Upper lobe of left lung (tissue), 6 donors: ENCODE measurements around the gene SLC12A6. TPM values are rescaled to one million over a fixed set of nuclear protein-coding genes. Genes with fewer than 3 reads are reported as not detected.
"Not testable (repeated sequence)": the region's sequence is repeated elsewhere in the genome, so short reads cannot be mapped to it uniquely, and the experiment has no call there.

Source experiments
- ATAC-seq, 2 donors: fragments of 200-7000 bp; cut with Tn5 transposase; one replicate each; pipeline ENCODE4 v1.9.1; 2022; ENCODE audit warnings: mild to moderate bottlenecking in 2 of 2, moderate library complexity in 2 of 2; ENCODE audit not compliant: low FRiP score in 2 of 2
- DNase-seq, 2 donors: peaks; one replicate each; pipeline ENCODE4 v3.0.0-alpha.2; 2019 to 2020
- H3K27ac ChIP-seq, 4 donors: fragments of 200-600 bp; sonication (generic); one replicate each; pipeline ENCODE4 v1.5.1; 2016 to 2019
- H3K27me3 ChIP-seq, 4 donors: fragments of 200-600 bp; sonication (generic); one replicate each; pipeline ENCODE4 v1.5.1; 2017 to 2019
- H3K36me3 ChIP-seq, 4 donors: fragments of 200-600 bp; sonication (generic); one replicate each; pipeline ENCODE4 v1.5.1; 2016 to 2019
- H3K4me1 ChIP-seq, 4 donors: fragments of 200-600 bp; sonication (generic); one replicate each; pipeline ENCODE4 v1.5.1; 2018 to 2019
- H3K4me3 ChIP-seq, 4 donors: fragments of 200-600 bp; sonication (generic); one replicate each; pipeline ENCODE4 v1.5.1; 2017 to 2019; ENCODE audit warnings: mild to moderate bottlenecking in 2 of 4, moderate library complexity in 1 of 4
- H3K9me3 ChIP-seq, 4 donors: fragments of 200-600 bp; sonication (generic); one replicate each; pipeline ENCODE4 v1.5.1; 2018 to 2019
- CTCF ChIP-seq, 6 experiments: fragments of 450-650 bp in 4 of 6; fragments of 200-600 bp in 2 of 6; sonication (generic) in 2 of 6; IDR thresholded peaks; one replicate each; pipeline ENCODE4 v1.5.1; 2016 to 2019; ENCODE audit warnings: antibody characterized with exemption in 6 of 6
- EP300 ChIP-seq, 4 donors: sonication (generic); formaldehyde crosslinking; IDR thresholded peaks; one replicate each; pipeline ENCODE4 v1.5.1; 2017; ENCODE audit warnings: antibody characterized with exemption in 4 of 4, control low read depth in 2 of 4
- POLR2A ChIP-seq, 4 donors: fragments of 450-650 bp; IDR thresholded peaks; one replicate each; pipeline ENCODE4 v1.5.1; 2016 to 2017; ENCODE audit warnings: antibody characterized with exemption in 4 of 4, mild to moderate bottlenecking in 2 of 4
- POLR2AphosphoS5 ChIP-seq, 2 donors: sonication (generic); formaldehyde crosslinking; IDR thresholded peaks; one replicate each; pipeline ENCODE4 v1.5.1; 2017; ENCODE audit warnings: antibody characterized with exemption in 2 of 2
- WGBS, 2 donors: methylation state at CpG; one replicate each; pipeline ENCODE4 v1.1.5; 2017 to 2018; 5-methylcytosine and 5-hydroxymethylcytosine counted together
- total RNA-seq, 6 donors: library from RNA; depleted of rRNA in 4 of 6; stranded (reverse); fragments of >200 nt in 4 of 6; gene quantifications; one replicate each; pipeline versions ENCODE4 v1.1.0 to v1.2.1, GENCODE V29; 2016 to 2021
- donor health status: DM: no; HTN: no; CAD: no; lungs with moderate emphysema.
- donor health status: DM: no; HTN: yes; CAD: no; lungs with severe emphysema.

The SLC12A6 gene
- total RNA-seq = 10 to 100 TPM; 35.3 to 68.1 (median 50.4) TPM

GRCh38 chr15:34337557-34338306 is at the start of gene SLC12A6:
TSS of gene SLC12A6 (minus strand) at chr15:34337781. CDS start at chr15:34336680, 1,101 bp downstream.
- WGBS, 2 donors = 0 to 1% methylated on average over 8 to 49 of the region's 78 CpGs
- DNase-seq (peak; percentile 94 to 98), ATAC-seq (peak; percentile 96 to 98)
- H3K27ac ChIP-seq = peak within 1 kb of the TSS; percentile 91 to 97 (median 94)
- no peaks in the 10 kb centered on the region for H3K9me3 ChIP-seq
- no peaks in the 10 kb centered on the region for H3K27me3 ChIP-seq
- H3K4me3 ChIP-seq = peak within 1 kb of the TSS; percentile 90 to 98 (median 97)
- H3K4me1 ChIP-seq = peaks cover 29 to 60% (median 43%) of the 10 kb centered on the region in 4 donors
- TF ChIP-seq POLR2A (IDR thresholded peaks at IDR 0.05) (peak in 3 of 4 donors; percentile 76 to 96 (median 87)), CTCF (IDR thresholded peaks at IDR 0.05) (peak in 2 of 6 experiments; percentile 7 to 25), POLR2AphosphoS5 (IDR thresholded peaks at IDR 0.05) (peak; percentile 77 to 85), EP300 (IDR thresholded peaks at IDR 0.05) (no peak)
- peaks cover 0 to 21% (median 1%) of the 10 kb centered on the region in 4 donors for H3K36me3 ChIP-seq

- not testable (repeated sequence) for H3K36me3 ChIP-seq
These were observed 44.4 kb upstream of the SLC12A6 start for GRCh38 chr15:34381829-34382521.

GRCh38 chr15:34380491-34380890 is 42.9 kb upstream of the SLC12A6 start:
- WGBS, 2 donors = 74 to 91% methylated on average over 4 of the region's 4 CpGs
- not testable (repeated sequence) for H3K27ac ChIP-seq, H3K4me3 ChIP-seq, ATAC-seq, DNase-seq, H3K27me3 ChIP-seq, H3K4me1 ChIP-seq, H3K9me3 ChIP-seq, H3K36me3 ChIP-seq

More at GRCh38 chr15:34381829-34382521, 44.4 kb upstream of the SLC12A6 start:
- ATAC-seq = peak in 1 of 2 donors; percentile 19
- H3K9me3 ChIP-seq, H3K4me1 ChIP-seq, H3K27ac ChIP-seq, H3K4me3 ChIP-seq, H3K27me3 ChIP-seq, DNase-seq: not testable (repeated sequence)
- WGBS, 2 donors = no CpG with 5 or more reads among the region's 19 CpGs

GRCh38 chr15:34376856-34377255 is 39.3 kb upstream of the SLC12A6 start:
- 95 to 98% methylated on average over 2 of the region's 2 CpGs for WGBS, 2 donors
- Histone ChIP-seq H3K9me3 (no peaks in the 10 kb centered on the region), H3K4me1 (no peaks in the 10 kb centered on the region), H3K27ac (no peak overlapping the region), H3K27me3 (no peaks in the 10 kb centered on the region), H3K36me3 (peaks cover 0 to 4% (median 0%) of the 10 kb centered on the region in 4 donors), H3K4me3 (no peak overlapping the region)
- TF ChIP-seq POLR2AphosphoS5 (IDR thresholded peaks at IDR 0.05) (no peak), POLR2A (IDR thresholded peaks at IDR 0.05) (no peak), CTCF (IDR thresholded peaks at IDR 0.05) (no peak), EP300 (IDR thresholded peaks at IDR 0.05) (no peak)
- no peak for DNase-seq
- ATAC-seq = no peak

GRCh38 chr15:34375541-34375940 is 38.0 kb upstream of the SLC12A6 start:
- H3K4me1 ChIP-seq, H3K36me3 ChIP-seq, H3K27me3 ChIP-seq, ATAC-seq, H3K4me3 ChIP-seq, H3K9me3 ChIP-seq, H3K27ac ChIP-seq, DNase-seq: not testable (repeated sequence)
- WGBS, 2 donors = 89 to 91% methylated on average over 2 of the region's 2 CpGs

GRCh38 chr15:34374816-34375215 is 37.2 kb upstream of the SLC12A6 start:
- no peak overlapping the region for H3K4me3 ChIP-seq
- DNase-seq (no peak), ATAC-seq (no peak)
- H3K36me3 ChIP-seq = no peaks in the 10 kb centered on the region
- H3K4me1 ChIP-seq = no peaks in the 10 kb centered on the region
- TF ChIP-seq CTCF (IDR thresholded peaks at IDR 0.05) (no peak), POLR2A (IDR thresholded peaks at IDR 0.05) (no peak), EP300 (IDR thresholded peaks at IDR 0.05) (no peak), POLR2AphosphoS5 (IDR thresholded peaks at IDR 0.05) (no peak)
- H3K27ac ChIP-seq = no peak overlapping the region
- no peaks in the 10 kb centered on the region for H3K9me3 ChIP-seq
- no peaks in the 10 kb centered on the region for H3K27me3 ChIP-seq
- WGBS, 2 donors = 93 to 96% methylated on average over 2 of the region's 2 CpGs
